Activated CD8-positive, alpha-beta memory T cell treated with anti-CD3 and anti-CD28 coated beads for 4 hours (primary cell): ENCODE measurements around the gene SBF2.

Source experiments
- DNase-seq, 2 donors: peaks; one replicate each; pipeline ENCODE4 v3.0.0-alpha.2; 2020; ENCODE audit warnings: low read depth in 2 of 2

SBF2 gene

GRCh38 chr11:9853929-9854552, 440.0 kb downstream of the SBF2 start:
- no peak for DNase-seq

GRCh38 chr11:9852465-9852864, 441.6 kb downstream of the SBF2 start:
- no peak for DNase-seq

GRCh38 chr11:9851366-9851765, 442.7 kb downstream of the SBF2 start:
- DNase-seq: no peak

- DNase-seq: no peak
Observed at GRCh38 chr11:9850224-9850895, 443.7 kb downstream of the SBF2 start.

- DNase-seq: no peak
Observed at GRCh38 chr11:9849389-9849788, 444.6 kb downstream of the SBF2 start.

GRCh38 chr11:9847636-9848035, 446.4 kb downstream of the SBF2 start:
- DNase-seq: no peak

GRCh38 chr11:9842923-9843322, 451.1 kb downstream of the SBF2 start:
- DNase-seq: no peak

GRCh38 chr11:9840460-9841004, 453.5 kb downstream of the SBF2 start:
- no peak for DNase-seq

- DNase-seq: no peak
Observed at GRCh38 chr11:9839550-9839949, 454.5 kb downstream of the SBF2 start.

GRCh38 chr11:9838961-9839360, 455.1 kb downstream of the SBF2 start:
- no peak for DNase-seq

- no peak for DNase-seq
Observed at GRCh38 chr11:9838229-9838628, 455.8 kb downstream of the SBF2 start.

- DNase-seq: no peak
Observed at GRCh38 chr11:9834291-9834690, 459.7 kb downstream of the SBF2 start.

- no peak for DNase-seq
Observed at GRCh38 chr11:9831122-9831521, 462.9 kb downstream of the SBF2 start.

- no peak for DNase-seq
Observed at GRCh38 chr11:9827708-9828107, 466.3 kb downstream of the SBF2 start.

GRCh38 chr11:9826390-9826789, 467.6 kb downstream of the SBF2 start:
- no peak for DNase-seq

- no peak for DNase-seq
Observed at GRCh38 chr11:9825895-9826294, 468.1 kb downstream of the SBF2 start.

GRCh38 chr11:9825315-9825714, 468.7 kb downstream of the SBF2 start:
- DNase-seq: no peak

GRCh38 chr11:9823887-9824385, 470.1 kb downstream of the SBF2 start:
- no peak for DNase-seq

GRCh38 chr11:9823439-9823838, 470.6 kb downstream of the SBF2 start:
- DNase-seq: no peak

- DNase-seq: no peak
Observed at GRCh38 chr11:9821008-9821752, 472.8 kb downstream of the SBF2 start.

- no peak for DNase-seq
Observed at GRCh38 chr11:9820260-9820659, 473.8 kb downstream of the SBF2 start.

GRCh38 chr11:9817191-9817590, 476.8 kb downstream of the SBF2 start:
- DNase-seq: no peak
